ENCODE data around the gene TRAK1.

Gene TRAK1

GRCh38 chr3:42173307-42173706, 82.2 kb downstream of the TRAK1 start:
- no peak for DNase-seq
- Mint-ChIP-seq H3K4me1 (peaks cover 38% of the 10 kb centered on the region), H3K27me3 (ENCODE audit: low read depth, poor library complexity) (no peaks in the 10 kb centered on the region), H3K27ac (peak overlapping the region; percentile 77), H3K9me3 (no peaks in the 10 kb centered on the region), H3K36me3 (ENCODE audit: low read depth) (peaks cover 11% of the 10 kb centered on the region), H3K4me3 (no peak overlapping the region)
- TF ChIP-seq, protein P1, sequence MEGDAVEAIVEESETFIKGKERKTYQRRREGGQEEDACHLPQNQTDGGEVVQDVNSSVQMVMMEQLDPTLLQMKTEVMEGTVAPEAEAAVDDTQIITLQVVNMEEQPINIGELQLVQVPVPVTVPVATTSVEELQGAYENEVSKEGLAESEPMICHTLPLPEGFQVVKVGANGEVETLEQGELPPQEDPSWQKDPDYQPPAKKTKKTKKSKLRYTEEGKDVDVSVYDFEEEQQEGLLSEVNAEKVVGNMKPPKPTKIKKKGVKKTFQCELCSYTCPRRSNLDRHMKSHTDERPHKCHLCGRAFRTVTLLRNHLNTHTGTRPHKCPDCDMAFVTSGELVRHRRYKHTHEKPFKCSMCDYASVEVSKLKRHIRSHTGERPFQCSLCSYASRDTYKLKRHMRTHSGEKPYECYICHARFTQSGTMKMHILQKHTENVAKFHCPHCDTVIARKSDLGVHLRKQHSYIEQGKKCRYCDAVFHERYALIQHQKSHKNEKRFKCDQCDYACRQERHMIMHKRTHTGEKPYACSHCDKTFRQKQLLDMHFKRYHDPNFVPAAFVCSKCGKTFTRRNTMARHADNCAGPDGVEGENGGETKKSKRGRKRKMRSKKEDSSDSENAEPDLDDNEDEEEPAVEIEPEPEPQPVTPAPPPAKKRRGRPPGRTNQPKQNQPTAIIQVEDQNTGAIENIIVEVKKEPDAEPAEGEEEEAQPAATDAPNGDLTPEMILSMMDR (IDR thresholded peaks at IDR 0.05): no peak

GRCh38 chr3:42174679-42175385, 83.7 kb downstream of the TRAK1 start:
- no peaks in the 10 kb centered on the region for H3K27me3 Mint-ChIP-seq (ENCODE audit: low read depth, poor library complexity)
- H3K9me3 Mint-ChIP-seq: no peaks in the 10 kb centered on the region
- no peak overlapping the region for H3K4me3 Mint-ChIP-seq
- TF ChIP-seq, protein P1 (IDR thresholded peaks at IDR 0.05): no peak
- no peak for DNase-seq
- H3K27ac Mint-ChIP-seq: peak overlapping the region; percentile 68
- peaks cover 49% of the 10 kb centered on the region for H3K4me1 Mint-ChIP-seq
- peaks cover 13% of the 10 kb centered on the region for H3K36me3 Mint-ChIP-seq (ENCODE audit: low read depth)

- Mint-ChIP-seq H3K4me3 (no peak overlapping the region), H3K27ac (peak overlapping the region; percentile 71), H3K4me1 (peaks cover 48% of the 10 kb centered on the region)
These were observed 84.5 kb downstream of the TRAK1 start for GRCh38 chr3:42175386-42176240.

GRCh38 chr3:42176242-42177034, 85.3 kb downstream of the TRAK1 start:
- Mint-ChIP-seq H3K27me3 (ENCODE audit: low read depth, poor library complexity) (no peaks in the 10 kb centered on the region), H3K4me3 (no peak overlapping the region), H3K4me1 (peaks cover 48% of the 10 kb centered on the region), H3K27ac (peak overlapping the region; percentile 89), H3K36me3 (ENCODE audit: low read depth) (peaks cover 9% of the 10 kb centered on the region), H3K9me3 (no peaks in the 10 kb centered on the region)
- TF ChIP-seq, protein P1 (IDR thresholded peaks at IDR 0.05): no peak
- no peak for DNase-seq

More at GRCh38 chr3:42175386-42176240, 84.5 kb downstream of the TRAK1 start:
- Mint-ChIP-seq H3K27me3 (ENCODE audit: low read depth, poor library complexity) (no peaks in the 10 kb centered on the region), H3K36me3 (ENCODE audit: low read depth) (peaks cover 13% of the 10 kb centered on the region), H3K9me3 (no peaks in the 10 kb centered on the region)
- DNase-seq: no peak
- TF ChIP-seq, protein P1 (IDR thresholded peaks at IDR 0.05): no peak

- H3K4me3 Mint-ChIP-seq: no peak overlapping the region
- H3K27ac Mint-ChIP-seq: no peak overlapping the region
- TF ChIP-seq, protein P1 (IDR thresholded peaks at IDR 0.05): no peak
- peaks cover 9% of the 10 kb centered on the region for H3K36me3 Mint-ChIP-seq (ENCODE audit: low read depth)
- peaks cover 48% of the 10 kb centered on the region for H3K4me1 Mint-ChIP-seq
- H3K9me3 Mint-ChIP-seq: no peaks in the 10 kb centered on the region
- H3K27me3 Mint-ChIP-seq (ENCODE audit: low read depth, poor library complexity): no peaks in the 10 kb centered on the region
- DNase-seq: no peak
These were observed 86.1 kb downstream of the TRAK1 start for GRCh38 chr3:42177068-42177800.
